Neural cell (in vitro differentiated cells): Measurements from ENCODE around the gene RAPGEF4. TPM values are rescaled to one million over a fixed set of nuclear protein-coding genes. Genes with fewer than 3 reads are reported as not detected.

Experiments
- H2AFZ ChIP-seq: fragments of 200-600, 300-800 bp; sonication (generic), shearing (Covaris generic); 2 replicates; pipeline ENCODE4 v1.6.0; 2014; ENCODE audit warnings: low read depth, mild to moderate bottlenecking, antibody characterized with exemption, low read length, moderate library complexity
- H3F3A ChIP-seq: fragments of 200-600 bp; shearing (Covaris generic); 2 replicates; pipeline ENCODE4 v1.6.1; 2016; ENCODE audit warnings: mild to moderate bottlenecking, moderate library complexity, mixed read lengths, antibody characterized with exemption, low read length; ENCODE audit not compliant: insufficient read depth, poor library complexity, severe bottlenecking
- H3K27ac ChIP-seq: fragments of 200-600, 300-800 bp; sonication (generic), shearing (Covaris generic); 2 replicates; pipeline ENCODE4 v1.5.1; 2014; ENCODE audit warnings: mild to moderate bottlenecking, low read length, moderate library complexity
- H3K27me3 ChIP-seq: fragments of 300-800, 200-600 bp; sonication (generic), shearing (Covaris generic); 2 replicates; pipeline ENCODE4 v1.6.0; 2014; ENCODE audit warnings: mild to moderate bottlenecking, low read depth, low read length, moderate library complexity; ENCODE audit not compliant: insufficient read depth
- H3K36me3 ChIP-seq: fragments of 300-800, 200-600 bp; sonication (generic), shearing (Covaris generic); 2 replicates; pipeline ENCODE4 v1.5.1; 2014; ENCODE audit warnings: mild to moderate bottlenecking, antibody characterized with exemption, low read length, moderate library complexity; ENCODE audit not compliant: insufficient read depth
- H3K4me2 ChIP-seq: fragments of 300-800, 200-600 bp; sonication (generic), shearing (Covaris generic); 2 replicates; pipeline ENCODE4 v1.6.0; 2014; ENCODE audit warnings: mild to moderate bottlenecking, low read length
- H3K4me3 ChIP-seq: fragments of 300-800, 200-600 bp; sonication (generic), shearing (Covaris generic); 2 replicates; pipeline ENCODE4 v1.5.1; 2014; ENCODE audit warnings: mild to moderate bottlenecking, low read length, moderate library complexity
- H3K79me2 ChIP-seq: fragments of 200-600 bp; shearing (Covaris generic); replicated peaks from 2 replicates; pipeline ENCODE4 v1.6.0; 2014; ENCODE audit warnings: mild to moderate bottlenecking, low read length, moderate library complexity; ENCODE audit not compliant: insufficient read depth
- H3K9ac ChIP-seq: fragments of 300-800, 200-600 bp; sonication (generic), shearing (Covaris generic); 2 replicates; pipeline ENCODE4 v1.6.1; 2016; ENCODE audit warnings: mild to moderate bottlenecking, low read length, mixed read lengths
- H3K9me2 ChIP-seq: fragments of 200-600 bp; shearing (Covaris generic); 2 replicates; pipeline ENCODE4 v1.6.1; 2016; ENCODE audit warnings: mild to moderate bottlenecking, low read length, mixed read lengths; ENCODE audit not compliant: insufficient read depth
- H3K9me3 ChIP-seq: fragments of 200-600, 300-800 bp; sonication (generic), shearing (Covaris generic); 2 replicates; pipeline ENCODE4 v1.6.1; 2016; ENCODE audit warnings: mild to moderate bottlenecking, mixed run types, low read length, moderate library complexity, mixed read lengths
- H4K20me1 ChIP-seq: fragments of 200-600 bp; shearing (Covaris generic); 2 replicates; pipeline ENCODE4 v1.6.1; 2016; ENCODE audit warnings: mild to moderate bottlenecking, mixed run types; ENCODE audit not compliant: insufficient read depth
- EP300 ChIP-seq: fragments of 450-650 bp; conservative IDR thresholded peaks from 2 replicates; pipeline ENCODE4 v1.6.1; 2014; ENCODE audit warnings: antibody characterized with exemption, mild to moderate bottlenecking, moderate library complexity; ENCODE audit not compliant: poor library complexity, severe bottlenecking
- EZH2 ChIP-seq: fragments of 200-600, 300-800 bp; shearing (Covaris generic), sonication (generic); IDR thresholded peaks from 2 replicates; pipeline ENCODE4 v1.6.1; 2014; ENCODE audit warnings: antibody characterized with exemption, low read length, borderline replicate concordance, mild to moderate bottlenecking; ENCODE audit not compliant: insufficient read depth, poor library complexity, severe bottlenecking
- MXI1 ChIP-seq: fragments of 450-650 bp; conservative IDR thresholded peaks from 2 replicates; pipeline ENCODE4 v1.6.1; 2014; ENCODE audit warnings: antibody characterized with exemption, mild to moderate bottlenecking; ENCODE audit not compliant: poor library complexity, severe bottlenecking
- POLR2AphosphoS5 ChIP-seq: IDR thresholded peaks from 2 replicates; pipeline ENCODE4 v1.6.1; 2012
- RAD21 ChIP-seq: fragments of 450-650 bp; conservative IDR thresholded peaks from 2 replicates; pipeline ENCODE4 v1.6.1; 2014; ENCODE audit warnings: antibody characterized with exemption, mild to moderate bottlenecking, moderate library complexity
- SMC3 ChIP-seq: fragments of 450-650 bp; conservative IDR thresholded peaks from 2 replicates; pipeline ENCODE4 v1.6.1; 2014; ENCODE audit warnings: antibody characterized with exemption, mild to moderate bottlenecking, moderate library complexity; ENCODE audit not compliant: poor library complexity
- TAF1 ChIP-seq: IDR thresholded peaks from 2 replicates; pipeline ENCODE4 v1.6.1; 2012; ENCODE audit warnings: low read depth
- polyA plus RNA-seq: library from polyadenylated mRNA; depleted of rRNA; stranded (reverse); fragments of >200 nt; gene quantifications from 2 replicates; pipeline ENCODE4 v1.2.3, GENCODE V29; 2014
- TF ChIP-seq, protein P1 (sequence below): IDR thresholded peaks from 2 replicates; pipeline ENCODE4 v1.6.1; 2012; ENCODE audit warnings: borderline replicate concordance
- TF ChIP-seq, protein P2 (sequence below): fragments of 450-650 bp; IDR thresholded peaks from 2 replicates; pipeline ENCODE4 v1.5.1; 2014; ENCODE audit warnings: antibody characterized with exemption, mild to moderate bottlenecking, moderate library complexity; ENCODE audit not compliant: poor library complexity, severe bottlenecking

Gene RAPGEF4
- polyA plus RNA-seq, 1 donor from 2014 or later, result 10.4 TPM

DNA sequence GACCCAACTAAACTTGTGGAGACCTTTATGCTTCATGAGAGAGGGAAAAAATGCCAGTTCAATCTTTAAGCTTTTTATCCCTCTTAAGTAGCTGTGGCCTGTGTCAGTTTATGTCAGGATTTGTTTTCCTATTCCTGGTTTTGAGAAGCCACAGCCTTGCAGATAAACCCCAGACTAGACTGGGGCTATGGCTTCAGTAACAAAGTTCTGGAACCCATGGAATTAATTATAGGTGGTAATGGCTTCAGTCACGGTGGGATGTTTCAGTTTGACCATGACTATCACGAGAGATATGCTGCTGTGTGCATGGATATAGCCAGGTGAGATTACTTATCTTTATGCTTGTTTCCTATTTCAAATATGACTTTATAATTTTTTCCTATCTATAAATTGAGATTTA, 134.8 kb downstream of the RAPGEF4 start:
- H3K4me2 ChIP-seq, result no peak overlapping the region
- no peak overlapping the region for H3K27ac ChIP-seq
- H3K9ac ChIP-seq, result no peak overlapping the region
- H3F3A ChIP-seq, result no peaks in the 10 kb centered on the region
- H4K20me1 ChIP-seq, result no peaks in the 10 kb centered on the region
- no peaks in the 10 kb centered on the region for H3K9me2 ChIP-seq
- H3K27me3 ChIP-seq, result no peaks in the 10 kb centered on the region
- H3K36me3 ChIP-seq, result no peaks in the 10 kb centered on the region
- no peak overlapping the region for H3K4me3 ChIP-seq
- H3K9me3 ChIP-seq, result no peaks in the 10 kb centered on the region
- H2AFZ ChIP-seq, result no peak overlapping the region
- TF ChIP-seq, protein P1, sequence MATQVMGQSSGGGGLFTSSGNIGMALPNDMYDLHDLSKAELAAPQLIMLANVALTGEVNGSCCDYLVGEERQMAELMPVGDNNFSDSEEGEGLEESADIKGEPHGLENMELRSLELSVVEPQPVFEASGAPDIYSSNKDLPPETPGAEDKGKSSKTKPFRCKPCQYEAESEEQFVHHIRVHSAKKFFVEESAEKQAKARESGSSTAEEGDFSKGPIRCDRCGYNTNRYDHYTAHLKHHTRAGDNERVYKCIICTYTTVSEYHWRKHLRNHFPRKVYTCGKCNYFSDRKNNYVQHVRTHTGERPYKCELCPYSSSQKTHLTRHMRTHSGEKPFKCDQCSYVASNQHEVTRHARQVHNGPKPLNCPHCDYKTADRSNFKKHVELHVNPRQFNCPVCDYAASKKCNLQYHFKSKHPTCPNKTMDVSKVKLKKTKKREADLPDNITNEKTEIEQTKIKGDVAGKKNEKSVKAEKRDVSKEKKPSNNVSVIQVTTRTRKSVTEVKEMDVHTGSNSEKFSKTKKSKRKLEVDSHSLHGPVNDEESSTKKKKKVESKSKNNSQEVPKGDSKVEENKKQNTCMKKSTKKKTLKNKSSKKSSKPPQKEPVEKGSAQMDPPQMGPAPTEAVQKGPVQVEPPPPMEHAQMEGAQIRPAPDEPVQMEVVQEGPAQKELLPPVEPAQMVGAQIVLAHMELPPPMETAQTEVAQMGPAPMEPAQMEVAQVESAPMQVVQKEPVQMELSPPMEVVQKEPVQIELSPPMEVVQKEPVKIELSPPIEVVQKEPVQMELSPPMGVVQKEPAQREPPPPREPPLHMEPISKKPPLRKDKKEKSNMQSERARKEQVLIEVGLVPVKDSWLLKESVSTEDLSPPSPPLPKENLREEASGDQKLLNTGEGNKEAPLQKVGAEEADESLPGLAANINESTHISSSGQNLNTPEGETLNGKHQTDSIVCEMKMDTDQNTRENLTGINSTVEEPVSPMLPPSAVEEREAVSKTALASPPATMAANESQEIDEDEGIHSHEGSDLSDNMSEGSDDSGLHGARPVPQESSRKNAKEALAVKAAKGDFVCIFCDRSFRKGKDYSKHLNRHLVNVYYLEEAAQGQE, result no peak
- TF ChIP-seq EP300 (no peak), EZH2 (no peak), POLR2AphosphoS5 (no peak), MXI1 (no peak), TAF1 (no peak), SMC3 (no peak)
- H3K79me2 ChIP-seq, result no peaks in the 10 kb centered on the region

DNA sequence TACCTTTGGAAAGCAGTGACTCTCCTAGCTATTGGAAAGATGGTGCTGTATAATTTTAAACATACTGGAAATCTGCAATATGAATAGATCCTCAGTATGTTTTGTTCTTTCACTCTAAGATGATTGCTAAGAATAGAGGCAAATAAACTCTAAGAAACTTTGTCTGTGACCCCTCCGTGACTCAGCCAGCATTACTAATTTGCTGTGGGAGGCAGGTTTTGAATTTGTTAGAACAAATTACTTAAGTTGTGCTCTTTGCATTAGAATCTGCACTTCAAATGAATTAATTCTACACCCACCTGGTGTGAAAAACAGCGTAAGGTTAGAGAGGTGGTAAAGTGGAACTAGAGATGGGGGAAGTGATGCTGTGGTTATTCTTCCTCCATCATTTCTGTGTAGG, 142.2 kb downstream of the RAPGEF4 start:
- H3K9ac ChIP-seq, result no peak overlapping the region
- H3K79me2 ChIP-seq, result no peaks in the 10 kb centered on the region
- no peak overlapping the region for H2AFZ ChIP-seq
- H3K9me3 ChIP-seq, result no peaks in the 10 kb centered on the region
- TF ChIP-seq EZH2 (no peak), TAF1 (no peak)
- TF ChIP-seq, protein P2, sequence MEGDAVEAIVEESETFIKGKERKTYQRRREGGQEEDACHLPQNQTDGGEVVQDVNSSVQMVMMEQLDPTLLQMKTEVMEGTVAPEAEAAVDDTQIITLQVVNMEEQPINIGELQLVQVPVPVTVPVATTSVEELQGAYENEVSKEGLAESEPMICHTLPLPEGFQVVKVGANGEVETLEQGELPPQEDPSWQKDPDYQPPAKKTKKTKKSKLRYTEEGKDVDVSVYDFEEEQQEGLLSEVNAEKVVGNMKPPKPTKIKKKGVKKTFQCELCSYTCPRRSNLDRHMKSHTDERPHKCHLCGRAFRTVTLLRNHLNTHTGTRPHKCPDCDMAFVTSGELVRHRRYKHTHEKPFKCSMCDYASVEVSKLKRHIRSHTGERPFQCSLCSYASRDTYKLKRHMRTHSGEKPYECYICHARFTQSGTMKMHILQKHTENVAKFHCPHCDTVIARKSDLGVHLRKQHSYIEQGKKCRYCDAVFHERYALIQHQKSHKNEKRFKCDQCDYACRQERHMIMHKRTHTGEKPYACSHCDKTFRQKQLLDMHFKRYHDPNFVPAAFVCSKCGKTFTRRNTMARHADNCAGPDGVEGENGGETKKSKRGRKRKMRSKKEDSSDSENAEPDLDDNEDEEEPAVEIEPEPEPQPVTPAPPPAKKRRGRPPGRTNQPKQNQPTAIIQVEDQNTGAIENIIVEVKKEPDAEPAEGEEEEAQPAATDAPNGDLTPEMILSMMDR, result no peak
- H3K27me3 ChIP-seq, result no peaks in the 10 kb centered on the region
- no peaks in the 10 kb centered on the region for H3K9me2 ChIP-seq
- no peak overlapping the region for H3K4me2 ChIP-seq
- no peak overlapping the region for H3K4me3 ChIP-seq
- H3F3A ChIP-seq, result no peaks in the 10 kb centered on the region
- H3K36me3 ChIP-seq, result no peaks in the 10 kb centered on the region
- no peak overlapping the region for H3K27ac ChIP-seq
- no peaks in the 10 kb centered on the region for H4K20me1 ChIP-seq

DNA sequence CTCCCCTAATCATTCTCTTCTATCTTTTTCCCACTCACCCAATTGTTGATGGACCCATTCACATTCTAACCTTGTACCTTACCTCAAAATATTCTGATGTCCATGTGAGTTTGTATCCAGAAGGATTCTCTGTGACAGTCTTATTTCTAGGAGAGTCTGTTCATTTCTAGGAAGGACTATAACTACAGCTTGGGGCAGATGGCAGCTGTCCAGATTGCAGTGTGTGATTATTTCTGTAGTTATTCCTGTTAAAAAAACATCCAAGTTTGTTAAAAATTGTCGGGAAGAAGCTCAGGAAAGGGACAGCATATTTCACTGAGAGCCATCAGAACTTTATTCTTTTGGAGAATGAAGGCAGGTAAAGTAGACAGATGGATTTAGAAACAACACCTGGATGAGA, 142.6 kb downstream of the RAPGEF4 start:
- Histone ChIP-seq H3K4me3 (no peak overlapping the region), H4K20me1 (no peaks in the 10 kb centered on the region), H2AFZ (no peak overlapping the region), H3K9ac (no peak overlapping the region), H3K4me2 (no peak overlapping the region), H3K79me2 (no peaks in the 10 kb centered on the region), H3K27ac (no peak overlapping the region), H3K9me3 (no peaks in the 10 kb centered on the region), H3K27me3 (no peaks in the 10 kb centered on the region), H3K9me2 (no peaks in the 10 kb centered on the region), H3K36me3 (no peaks in the 10 kb centered on the region), H3F3A (no peaks in the 10 kb centered on the region)
- TF ChIP-seq MXI1 (no peak), EZH2 (no peak), POLR2AphosphoS5 (no peak), EP300 (no peak), TAF1 (no peak), SMC3 (no peak), RAD21 (no peak)
- TF ChIP-seq, protein P1, result no peak
- TF ChIP-seq, protein P2, result no peak
